CD14-positive monocyte (primary cell): ENCODE results near the gene NPM3. TPM values are rescaled to one million over a fixed set of nuclear protein-coding genes. Genes with fewer than 3 reads are reported as not detected.

Experiments
- DNase-seq, 3 donors: peaks; one replicate each; pipeline ENCODE4 v3.0.0-alpha.2; 2011 to 2022
- H2AFZ ChIP-seq: 2 replicates; pipeline ENCODE4 v1.6.0; 2012; ENCODE audit warnings: mild to moderate bottlenecking, low read depth, low read length, inconsistent platforms; ENCODE audit not compliant: insufficient read depth, poor library complexity, severe bottlenecking
- H3K27ac ChIP-seq, 2 donors: 1 replicate in 1 of 2; 2 replicates in 1 of 2; pipeline ENCODE4 v1.5.1; 2012 to 2013; ENCODE audit warnings: low read length in 2 of 2, control low read depth in 1 of 2, inconsistent platforms in 1 of 2, low read depth in 1 of 2, mild to moderate bottlenecking in 1 of 2
- H3K27me3 ChIP-seq, 2 donors: one replicate each; pipeline versions ENCODE4 v1.6.0 to v1.6.1; 2011 to 2013; ENCODE audit warnings: low read length in 2 of 2; ENCODE audit not compliant: control insufficient read depth in 2 of 2, insufficient read depth in 2 of 2
- H3K36me3 ChIP-seq, 2 donors: replicated peaks in 1 of 2; 1 replicate in 1 of 2; 2 replicates in 1 of 2; pipeline versions ENCODE4 v1.5.1 to v1.6.1; 2012 to 2013; ENCODE audit warnings: low read length in 2 of 2, control low read depth in 1 of 2, inconsistent platforms in 1 of 2, mild to moderate bottlenecking in 1 of 2; ENCODE audit not compliant: insufficient read depth in 2 of 2, control insufficient read depth in 1 of 2
- H3K4me1 ChIP-seq, 2 donors: 1 replicate in 1 of 2; 2 replicates in 1 of 2; pipeline versions ENCODE4 v1.5.1 to v1.6.1; 2012 to 2013; ENCODE audit warnings: low read length in 2 of 2, control low read depth in 1 of 2, inconsistent platforms in 1 of 2, mild to moderate bottlenecking in 1 of 2, moderate library complexity in 1 of 2; ENCODE audit not compliant: insufficient read depth in 2 of 2, control insufficient read depth in 1 of 2
- H3K4me2 ChIP-seq: replicated peaks from 2 replicates; pipeline ENCODE3; 2012; ENCODE audit warnings: low read length, moderate library complexity, mild to moderate bottlenecking; ENCODE audit not compliant: poor library complexity, severe bottlenecking; ENCODE audit errors: extremely low read depth
- H3K4me3 ChIP-seq, 3 experiments: fragments of 200-600 bp in 1 of 3; sonication (generic) in 1 of 3; replicated peaks in 1 of 3; 1 replicate in 2 of 3; 2 replicates in 1 of 3; pipeline ENCODE4 v1.5.1; 2011 to 2013; ENCODE audit warnings: low read length in 3 of 3, mild to moderate bottlenecking in 3 of 3, control low read depth in 2 of 3, low read depth in 2 of 3, inconsistent platforms in 1 of 3, moderate library complexity in 1 of 3
- H3K79me2 ChIP-seq: 2 replicates; pipeline ENCODE4 v1.6.0; 2012; ENCODE audit warnings: mild to moderate bottlenecking, control low read depth, inconsistent platforms, low read length, moderate library complexity; ENCODE audit not compliant: insufficient read depth
- H3K9ac ChIP-seq: 2 replicates; pipeline ENCODE4 v1.6.0; 2017; ENCODE audit warnings: low read length, mild to moderate bottlenecking; ENCODE audit not compliant: insufficient read depth, poor library complexity, severe bottlenecking
- H3K9me3 ChIP-seq, 2 donors: replicated peaks in 1 of 2; 1 replicate in 1 of 2; 2 replicates in 1 of 2; pipeline versions ENCODE4 v1.5.1 to v1.6.1; 2012 to 2013; ENCODE audit warnings: low read length in 2 of 2, control low read depth in 1 of 2; ENCODE audit not compliant: control insufficient read depth in 1 of 2, insufficient read depth in 1 of 2
- H4K20me1 ChIP-seq: 2 replicates; pipeline ENCODE4 v1.6.0; 2012; ENCODE audit warnings: mild to moderate bottlenecking, low read length, control low read depth, moderate library complexity; ENCODE audit not compliant: insufficient read depth
- H3K27ac Mint-ChIP-seq, 7 donors: one replicate each; pipeline ENCODE4 v1.8.0; 2020; ENCODE audit warnings: mild to moderate bottlenecking in 7 of 7, mixed read lengths in 7 of 7, moderate library complexity in 6 of 7, inconsistent platforms in 2 of 7
- H3K27me3 Mint-ChIP-seq, 3 donors: one replicate each; pipeline ENCODE4 v1.8.0; 2021 to 2022; ENCODE audit warnings: low read depth in 3 of 3, mild to moderate bottlenecking in 3 of 3, mixed read lengths in 3 of 3, moderate library complexity in 3 of 3, inconsistent platforms in 1 of 3
- H3K36me3 Mint-ChIP-seq, 2 donors: one replicate each; pipeline ENCODE4 v1.8.0; 2020; ENCODE audit warnings: mixed read lengths in 2 of 2, inconsistent platforms in 1 of 2, mild to moderate bottlenecking in 1 of 2
- H3K4me1 Mint-ChIP-seq: one replicate; pipeline ENCODE4 v1.8.0; 2020; ENCODE audit warnings: mild to moderate bottlenecking, mixed read lengths
- H3K4me3 Mint-ChIP-seq, 2 donors: one replicate each; pipeline ENCODE4 v1.8.0; 2020; ENCODE audit warnings: mild to moderate bottlenecking in 2 of 2, mixed read lengths in 2 of 2, moderate library complexity in 1 of 2
- H3K9me3 Mint-ChIP-seq, 7 donors: one replicate each; pipeline ENCODE4 v1.8.0; 2020 to 2022; ENCODE audit warnings: mixed read lengths in 7 of 7, mild to moderate bottlenecking in 6 of 7, moderate library complexity in 6 of 7, inconsistent platforms in 2 of 7
- WGBS: methylation state at CpG from one replicate; pipeline ENCODE4 v1.1.5; 2013; ENCODE audit warnings: missing lambda C conversion rate; ENCODE audit not compliant: insufficient coverage; 5-methylcytosine and 5-hydroxymethylcytosine counted together
- intact Hi-C, 2 donors: fragments of 100-400 bp; cut with micrococcal nuclease; formaldehyde crosslinking; loops; one replicate each; pipeline versions ENCODE4 v1.15.0 to v1.15.1; 2023
- polyA plus RNA-seq, 3 donors: library from polyadenylated mRNA; depleted of rRNA in 1 of 3; unstranded in 2 of 3; stranded (reverse) in 1 of 3; fragments of 300-500 nt in 2 of 3; fragments of >200 nt in 1 of 3; fragmentation: Illumina TruSeq in 2 of 3; gene quantifications; 1 replicate in 2 of 3; 2 replicates in 1 of 3; pipeline ENCODE4 v1.2.3, GENCODE V29; 2012 to 2021
- TF ChIP-seq, protein P1 (sequence below): fragments of 200-600 bp; IDR thresholded peaks from one replicate; pipeline ENCODE4 v1.8.0; 2022; ENCODE audit warnings: antibody characterized with exemption, mild to moderate bottlenecking

Gene NPM3
- polyA plus RNA-seq, 3 donors: 1.2 to 8.1 (median 3.8) TPM

DNA sequence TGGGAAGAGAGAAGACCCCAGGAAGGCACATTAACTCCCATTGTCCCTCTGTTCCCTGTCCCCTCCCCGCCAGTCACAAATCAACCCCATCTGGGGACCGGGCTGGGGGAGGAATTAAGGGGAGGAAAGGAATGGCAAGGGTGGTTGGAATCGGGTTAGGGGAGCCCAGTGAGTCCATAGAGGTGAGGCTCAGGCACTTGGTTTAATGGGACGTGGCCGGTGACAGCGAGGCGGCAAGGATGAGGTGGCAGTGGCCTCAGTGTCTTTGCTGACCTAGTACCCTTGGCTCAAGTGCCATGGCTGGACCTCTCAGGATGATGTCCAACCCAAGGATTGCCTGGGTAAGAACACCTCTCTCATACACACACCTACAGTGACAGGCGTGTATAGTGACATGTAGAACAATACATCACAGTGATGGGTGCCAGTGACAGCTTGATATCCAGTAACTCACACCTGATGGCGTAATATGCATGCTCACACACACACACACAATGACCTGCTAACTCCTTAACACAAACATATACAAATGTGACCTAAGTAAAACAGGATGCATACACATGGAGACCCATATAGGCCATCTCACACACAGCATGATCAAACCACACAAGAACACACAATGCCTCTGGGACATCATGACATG, 48.0 kb upstream of the NPM3 start:
- 61% methylated on average over 5 of the region's 9 CpGs for WGBS
- H3K4me3 Mint-ChIP-seq: peak overlapping the region; percentile 69 to 90
- Histone ChIP-seq H4K20me1 (peaks cover 32% of the 10 kb centered on the region), H3K4me3 (peak overlapping the region; percentile 43 to 76 (median 46)), H3K27me3 (no peaks in the 10 kb centered on the region), H3K27ac (peak overlapping the region; percentile 44 to 86), H3K9ac (peak overlapping the region; percentile 67), H3K36me3 (peaks cover 0 to 9% of the 10 kb centered on the region in 2 donors), H2AFZ (peak overlapping the region; percentile 52), H3K4me1 (peaks cover 55 to 59% of the 10 kb centered on the region in 2 donors), H3K79me2 (no peaks in the 10 kb centered on the region), H3K9me3 (no peaks in the 10 kb centered on the region), H3K4me2 (peak overlapping the region; percentile 89)
- peaks cover 59% of the 10 kb centered on the region for H3K4me1 Mint-ChIP-seq
- H3K36me3 Mint-ChIP-seq: peaks cover 4 to 11% of the 10 kb centered on the region in 2 donors
- no peaks in the 10 kb centered on the region for H3K9me3 Mint-ChIP-seq
- intact Hi-C loops: loop anchor here in 1 of 2 donors (5.0 kb wide), 1 partner anchor 321 kb away; the partner anchor contains the start of gene NOLC1
- TF ChIP-seq, protein P1, sequence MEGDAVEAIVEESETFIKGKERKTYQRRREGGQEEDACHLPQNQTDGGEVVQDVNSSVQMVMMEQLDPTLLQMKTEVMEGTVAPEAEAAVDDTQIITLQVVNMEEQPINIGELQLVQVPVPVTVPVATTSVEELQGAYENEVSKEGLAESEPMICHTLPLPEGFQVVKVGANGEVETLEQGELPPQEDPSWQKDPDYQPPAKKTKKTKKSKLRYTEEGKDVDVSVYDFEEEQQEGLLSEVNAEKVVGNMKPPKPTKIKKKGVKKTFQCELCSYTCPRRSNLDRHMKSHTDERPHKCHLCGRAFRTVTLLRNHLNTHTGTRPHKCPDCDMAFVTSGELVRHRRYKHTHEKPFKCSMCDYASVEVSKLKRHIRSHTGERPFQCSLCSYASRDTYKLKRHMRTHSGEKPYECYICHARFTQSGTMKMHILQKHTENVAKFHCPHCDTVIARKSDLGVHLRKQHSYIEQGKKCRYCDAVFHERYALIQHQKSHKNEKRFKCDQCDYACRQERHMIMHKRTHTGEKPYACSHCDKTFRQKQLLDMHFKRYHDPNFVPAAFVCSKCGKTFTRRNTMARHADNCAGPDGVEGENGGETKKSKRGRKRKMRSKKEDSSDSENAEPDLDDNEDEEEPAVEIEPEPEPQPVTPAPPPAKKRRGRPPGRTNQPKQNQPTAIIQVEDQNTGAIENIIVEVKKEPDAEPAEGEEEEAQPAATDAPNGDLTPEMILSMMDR: no peak
- peak overlapping the region; percentile 66 to 92 (median 86) for H3K27ac Mint-ChIP-seq
- DNase-seq: peak in 1 of 3 donors; percentile 49
- H3K27me3 Mint-ChIP-seq: peaks cover 0 to 2% (median 0%) of the 10 kb centered on the region in 3 donors

DNA sequence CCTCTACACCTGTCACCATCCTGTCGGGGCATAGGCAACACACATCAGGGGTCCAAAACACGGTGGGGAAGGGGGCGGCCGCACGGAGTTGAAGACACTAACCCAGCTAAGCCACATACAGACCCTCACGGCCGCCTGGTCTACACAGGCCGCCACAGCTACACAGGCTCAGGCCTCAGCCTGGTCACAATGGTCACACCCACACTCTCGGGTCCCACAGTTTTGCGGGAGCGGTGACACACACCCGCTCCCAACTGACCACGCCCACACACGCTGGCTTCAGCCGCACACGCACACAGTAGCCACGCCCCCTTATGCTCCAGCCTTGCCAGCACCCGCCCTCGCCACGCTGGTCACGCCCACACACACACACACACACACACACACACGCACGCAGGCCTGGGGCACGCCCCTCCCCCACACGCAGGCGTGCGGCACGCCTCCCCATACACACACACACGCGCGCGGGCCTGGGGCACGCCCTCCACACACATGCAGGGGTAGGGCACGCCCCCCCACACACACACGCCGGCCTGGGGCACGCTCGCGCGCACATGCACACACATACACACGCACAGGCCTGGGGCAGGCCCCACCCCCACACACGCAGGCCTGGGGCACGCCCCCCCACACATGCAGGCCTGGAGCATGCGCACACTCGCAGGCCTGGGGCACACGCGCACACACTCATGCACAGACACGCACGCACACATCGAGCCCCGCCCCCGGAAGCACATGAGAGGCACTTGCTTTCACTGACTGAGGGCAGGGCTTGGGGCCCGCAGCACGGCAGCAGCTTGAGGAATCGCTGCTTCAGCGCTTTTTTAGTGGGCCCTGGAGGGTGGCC, 47.3 kb upstream of the NPM3 start:
- H4K20me1 ChIP-seq: peaks cover 24% of the 10 kb centered on the region
- peak overlapping the region; percentile 52 for H2AFZ ChIP-seq
- peaks cover 51 to 54% of the 10 kb centered on the region in 2 donors for H3K4me1 ChIP-seq
- H3K9me3 ChIP-seq: no peaks in the 10 kb centered on the region
- peak overlapping the region; percentile 67 for H3K9ac ChIP-seq
- H3K4me3 ChIP-seq: peak overlapping the region; percentile 43 to 76 (median 46)
- Mint-ChIP-seq H3K27me3 (peaks cover 0 to 2% (median 0%) of the 10 kb centered on the region in 3 donors), H3K27ac (peak overlapping the region; percentile 74 to 92 (median 87)), H3K4me1 (peaks cover 52% of the 10 kb centered on the region), H3K9me3 (no peaks in the 10 kb centered on the region), H3K4me3 (peak overlapping the region; percentile 69 to 90), H3K36me3 (peaks cover 5 to 11% of the 10 kb centered on the region in 2 donors)
- H3K79me2 ChIP-seq: no peaks in the 10 kb centered on the region
- no peaks in the 10 kb centered on the region for H3K27me3 ChIP-seq
- peak overlapping the region; percentile 89 for H3K4me2 ChIP-seq
- DNase-seq: peak; percentile 96 to 99 (median 98)
- peaks cover 0 to 9% of the 10 kb centered on the region in 2 donors for H3K36me3 ChIP-seq
- WGBS: under 1% methylated on average over 45 of the region's 56 CpGs
- H3K27ac ChIP-seq: peak overlapping the region; percentile 44 to 86
- TF ChIP-seq, protein P1: no peak
- intact Hi-C loops: loop anchor here in 1 of 2 donors (5.0 kb wide), 1 partner anchor 322 kb away; the partner anchor contains the start of gene NOLC1
